ENCODE results near the gene MAML2. TPM values are rescaled to one million over a fixed set of nuclear protein-coding genes. Genes with fewer than 3 reads are reported as not detected.

MAML2 gene
- total RNA-seq, 3 donors from 2014 or later, result 45.6 to 82.8 (median 68.2) TPM

GRCh38 chr11:96105944-96106343 is 237.1 kb downstream of the MAML2 start:
- TF ChIP-seq POLR2AphosphoS5 (IDR thresholded peaks at IDR 0.05) (no peak), POLR2A (IDR thresholded peaks at IDR 0.05) (no peak), CTCF (IDR thresholded peaks at IDR 0.05) (no peak)
- Histone ChIP-seq H3K27ac (peak overlapping the region; percentile 74 to 95), H3K27me3 (no peaks in the 10 kb centered on the region), H3K4me1 (peaks cover 5 to 7% of the 10 kb centered on the region in 2 donors), H3K4me3 (no peak overlapping the region), H3K9me3 (no peaks in the 10 kb centered on the region), H3K36me3 (no peaks in the 10 kb centered on the region)
- DNase-seq (ENCODE audit: low spot score in 2 of 2), result no peak
- intact Hi-C loops (cut with DNase I; ENCODE audit: low total_unique reads), result no loop called here

- Histone ChIP-seq H3K4me1 (peaks cover 5 to 7% of the 10 kb centered on the region in 2 donors), H3K9me3 (no peaks in the 10 kb centered on the region), H3K36me3 (no peaks in the 10 kb centered on the region), H3K27ac (peak overlapping the region; percentile 74 to 95), H3K4me3 (peak overlapping the region in 1 of 3 donors; percentile 21), H3K27me3 (no peaks in the 10 kb centered on the region)
- no peak for DNase-seq (ENCODE audit: low spot score in 2 of 2)
- intact Hi-C loops (cut with DNase I; ENCODE audit: low total_unique reads), result no loop called here
- TF ChIP-seq POLR2A (IDR thresholded peaks at IDR 0.05) (no peak), CTCF (IDR thresholded peaks at IDR 0.05) (no peak), POLR2AphosphoS5 (IDR thresholded peaks at IDR 0.05) (no peak)
These were observed 237.6 kb downstream of the MAML2 start for GRCh38 chr11:96105197-96105895.

GRCh38 chr11:96104496-96104895 is 238.5 kb downstream of the MAML2 start:
- DNase-seq (ENCODE audit: low spot score in 2 of 2), result no peak
- peak overlapping the region; percentile 74 to 95 for H3K27ac ChIP-seq
- H3K4me3 ChIP-seq, result no peak overlapping the region
- H3K36me3 ChIP-seq, result no peaks in the 10 kb centered on the region
- no peaks in the 10 kb centered on the region for H3K27me3 ChIP-seq
- no peaks in the 10 kb centered on the region for H3K9me3 ChIP-seq
- peaks cover 7 to 10% of the 10 kb centered on the region in 2 donors for H3K4me1 ChIP-seq
- intact Hi-C loops (cut with DNase I; ENCODE audit: low total_unique reads), result no loop called here
- TF ChIP-seq POLR2A (IDR thresholded peaks at IDR 0.05), result no peak
- TF ChIP-seq CTCF (IDR thresholded peaks at IDR 0.05), result no peak
- no peak for TF ChIP-seq POLR2AphosphoS5 (IDR thresholded peaks at IDR 0.05)

GRCh38 chr11:96103721-96104120 is 239.3 kb downstream of the MAML2 start:
- Histone ChIP-seq H3K27ac (peak overlapping the region; percentile 70 to 95), H3K4me1 (peaks cover 9 to 14% of the 10 kb centered on the region in 2 donors), H3K36me3 (no peaks in the 10 kb centered on the region), H3K9me3 (no peaks in the 10 kb centered on the region), H3K4me3 (no peak overlapping the region), H3K27me3 (no peaks in the 10 kb centered on the region)
- DNase-seq (ENCODE audit: low spot score in 2 of 2), result no peak
- no peak for TF ChIP-seq POLR2AphosphoS5 (IDR thresholded peaks at IDR 0.05)
- TF ChIP-seq CTCF (IDR thresholded peaks at IDR 0.05), result no peak
- TF ChIP-seq POLR2A (IDR thresholded peaks at IDR 0.05), result no peak
- intact Hi-C loops (cut with DNase I; ENCODE audit: low total_unique reads), result loop anchor here (2.0 kb wide), 1 partner anchor 13 kb away; no protein-coding TSS in a partner anchor

GRCh38 chr11:96103102-96103501 is 239.9 kb downstream of the MAML2 start:
- H3K4me1 ChIP-seq, result peaks cover 15 to 20% of the 10 kb centered on the region in 2 donors
- peak overlapping the region; percentile 70 to 95 for H3K27ac ChIP-seq

More at GRCh38 chr11:96103102-96103501, 239.9 kb downstream of the MAML2 start:
- H3K9me3 ChIP-seq, result no peaks in the 10 kb centered on the region
- no peaks in the 10 kb centered on the region for H3K36me3 ChIP-seq
- no peak for TF ChIP-seq POLR2A (IDR thresholded peaks at IDR 0.05)
- TF ChIP-seq POLR2AphosphoS5 (IDR thresholded peaks at IDR 0.05), result no peak
- no peak for TF ChIP-seq CTCF (IDR thresholded peaks at IDR 0.05)
- H3K27me3 ChIP-seq, result no peaks in the 10 kb centered on the region
- no peak overlapping the region for H3K4me3 ChIP-seq
- intact Hi-C loops (cut with DNase I; ENCODE audit: low total_unique reads), result loop anchor here (2.0 kb wide), 1 partner anchor 14 kb away; no protein-coding TSS in a partner anchor
- no peak for DNase-seq (ENCODE audit: low spot score in 2 of 2)
